ENCODE data around the gene SLC39A11.

- TF ChIP-seq POLR2A (IDR thresholded peaks at IDR 0.05) (no peak), CTCF (IDR thresholded peaks at IDR 0.05) (no peak)
These were observed 495.0 kb downstream of the SLC39A11 start for GRCh38 chr17:72597354-72598087.

Measured in thyroid gland (tissue), 4 donors.